ENCODE measurements around the gene RAMP3. TPM values are rescaled to one million over a fixed set of nuclear protein-coding genes. Genes with fewer than 3 reads are reported as not detected.
"Not testable (repeated sequence)": the region's sequence is repeated elsewhere in the genome, so short reads cannot be mapped to it uniquely, and the experiment has no call there.

Gene RAMP3
- total RNA-seq, 1 donor from 2014 or later, result 5.7 TPM

DNA sequence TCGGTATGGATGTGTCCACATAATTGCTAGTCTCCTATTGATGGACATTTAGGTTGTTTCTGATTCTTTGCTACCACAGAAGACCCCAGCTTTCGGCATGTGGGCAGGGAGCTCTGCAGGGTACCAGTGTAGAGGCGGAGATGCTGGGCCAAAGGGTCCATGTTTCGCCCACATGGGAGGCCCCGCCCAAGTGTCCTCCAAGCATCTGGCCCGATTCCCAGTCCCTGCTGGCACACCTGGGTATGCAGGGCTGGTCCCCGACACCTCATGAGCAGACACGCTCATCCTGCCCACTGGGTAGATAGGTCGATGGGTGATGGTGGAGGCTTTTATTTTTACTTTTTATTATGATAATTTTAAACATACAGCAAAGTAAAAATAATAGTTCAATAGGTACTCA is 26.7 kb upstream of the RAMP3 start:
- no peak for FAIRE-seq

DNA sequence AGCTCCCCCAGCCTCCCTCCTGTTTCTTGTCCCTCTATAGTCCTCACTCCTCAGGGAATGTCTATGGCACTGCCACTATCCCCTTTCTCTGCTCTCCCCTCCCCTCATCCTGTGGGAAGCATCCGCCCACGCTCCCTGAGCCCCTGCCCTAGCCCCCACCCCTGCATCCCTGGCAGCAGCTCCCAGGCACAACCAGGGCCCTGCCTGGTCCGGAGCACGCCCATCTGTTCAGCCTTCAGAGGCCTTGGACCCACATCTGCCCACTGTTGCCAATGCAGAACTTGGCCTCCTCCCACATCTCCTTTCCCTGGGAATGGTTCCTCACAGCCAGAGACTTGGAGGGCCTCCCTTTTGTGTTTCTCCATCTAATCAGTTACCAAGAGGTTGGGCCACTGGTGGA is 25.7 kb upstream of the RAMP3 start:
- no peak for FAIRE-seq
- no peak for DNase-seq (ENCODE audit: low spot score in 2 of 2)

More for the DNA sequence above, 26.7 kb upstream of the RAMP3 start:
- DNase-seq (ENCODE audit: low spot score in 2 of 2), result no peak

DNA sequence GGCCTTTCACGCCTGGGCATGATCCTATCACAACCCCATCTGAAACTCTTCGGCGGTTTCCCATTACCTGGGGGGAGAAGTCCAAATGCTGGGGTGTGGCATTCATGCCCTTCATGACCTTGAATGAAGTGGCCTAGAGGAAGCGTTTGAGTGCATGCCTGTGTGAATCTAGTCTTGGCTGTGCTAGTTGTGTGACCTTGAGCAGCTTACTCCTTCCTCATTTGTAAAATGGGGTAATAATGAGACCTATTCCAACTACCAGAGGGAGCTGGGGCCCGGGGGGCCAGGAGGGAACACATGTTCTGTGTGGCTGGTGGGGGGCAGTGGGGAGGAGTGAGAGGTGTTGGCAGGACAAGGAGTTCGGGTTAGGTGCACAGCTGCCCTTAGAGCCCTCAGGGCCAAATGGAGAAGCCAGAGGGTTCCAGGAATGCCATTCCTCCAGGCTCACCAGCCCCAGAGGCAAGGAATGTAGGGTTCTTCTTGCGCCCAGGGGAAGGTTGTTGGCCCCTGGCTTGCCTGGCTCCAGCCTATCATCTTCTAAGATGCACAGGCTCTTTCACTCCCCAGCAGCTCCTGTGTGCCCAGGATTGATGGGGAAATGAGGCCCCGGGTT is 24.8 kb upstream of the RAMP3 start:
- no peak for DNase-seq (ENCODE audit: low spot score in 2 of 2)
- FAIRE-seq, result no peak

DNA sequence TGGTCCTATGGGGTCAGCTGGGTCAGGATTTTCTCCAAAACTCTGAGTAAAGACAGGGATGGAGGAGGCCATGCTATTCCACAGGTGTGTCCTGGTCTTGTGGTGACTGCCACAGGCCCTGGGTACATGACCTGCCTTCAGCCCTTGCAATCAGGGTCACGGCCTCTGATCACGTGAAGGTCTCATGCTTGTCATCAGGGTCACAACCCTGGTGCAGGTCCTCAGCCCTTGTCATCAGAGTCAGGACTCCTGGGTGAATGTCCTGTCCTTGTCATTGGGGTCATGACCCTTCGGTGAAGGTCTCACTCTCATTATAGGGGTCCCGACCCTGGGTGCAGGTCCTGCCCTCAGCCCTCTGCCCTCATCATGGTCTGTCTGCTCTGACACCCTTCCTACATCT is 24.2 kb upstream of the RAMP3 start:
- no peak for FAIRE-seq

DNA sequence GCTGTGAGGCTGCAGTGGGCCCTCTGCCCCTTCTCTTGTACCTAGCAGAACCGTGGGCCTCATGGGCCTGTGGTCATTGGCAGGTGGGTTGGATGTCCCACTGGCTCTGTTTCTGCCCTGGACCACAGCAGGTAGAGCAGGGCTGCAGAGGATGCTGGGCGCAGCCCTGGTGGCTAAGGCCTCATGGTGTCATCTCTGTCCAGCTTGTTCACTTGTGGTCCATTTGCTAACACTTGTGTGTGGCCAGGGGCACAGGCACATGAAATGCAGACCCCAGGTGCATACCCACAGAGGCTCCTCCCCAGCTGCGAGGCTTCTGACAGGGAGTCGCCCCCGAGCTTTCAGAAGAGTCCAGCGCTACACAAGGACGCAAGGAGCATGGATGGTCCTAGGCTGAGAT is 23.7 kb upstream of the RAMP3 start:
- no peak for DNase-seq (ENCODE audit: low spot score in 2 of 2)
- FAIRE-seq, result no peak

More for the DNA sequence above, 24.2 kb upstream of the RAMP3 start:
- DNase-seq (ENCODE audit: low spot score in 2 of 2), result no peak

DNA sequence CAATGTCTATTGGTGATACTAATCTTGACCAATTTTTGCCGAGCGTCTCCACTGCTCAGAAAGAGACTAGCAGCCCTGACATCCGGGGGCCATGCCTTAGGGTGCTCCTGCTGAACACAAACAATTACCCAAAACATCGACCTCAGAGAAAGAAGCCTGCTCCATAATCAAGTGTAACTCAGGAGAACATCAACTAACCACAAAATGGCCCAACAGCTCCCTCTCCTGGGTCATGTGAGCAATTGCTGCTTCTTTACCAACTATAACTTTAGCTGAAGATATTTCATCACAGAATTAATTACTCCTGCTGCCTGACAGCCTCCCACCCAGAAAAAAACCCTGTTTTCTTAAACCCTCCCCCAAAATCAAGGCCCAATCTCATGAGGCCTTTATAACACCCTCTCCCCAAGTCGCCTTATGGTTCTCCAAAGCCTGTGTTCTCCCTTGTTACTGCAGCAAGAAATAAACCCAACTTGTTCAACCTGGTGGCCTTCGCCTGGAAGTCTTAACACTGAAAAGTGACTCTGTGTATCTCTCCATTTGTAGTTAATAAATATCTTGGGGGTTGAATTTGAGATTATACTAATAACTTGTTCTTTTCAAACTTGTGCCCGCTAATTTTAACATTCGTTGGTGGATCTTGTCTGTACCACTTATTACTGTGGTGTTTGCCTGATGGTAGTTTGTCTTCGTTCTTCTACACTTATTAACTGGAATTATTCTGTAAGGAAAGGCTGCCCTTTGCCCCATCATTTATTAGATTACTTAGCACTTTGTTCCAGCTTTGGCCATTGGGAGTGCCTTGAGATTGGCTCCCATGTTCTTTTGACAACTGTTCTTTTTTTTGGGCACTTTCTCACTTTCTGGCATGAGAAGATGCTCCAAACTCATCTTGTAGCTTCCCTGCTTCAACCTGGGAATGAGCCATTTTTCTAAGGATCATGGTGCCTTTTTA is 21.2 kb upstream of the RAMP3 start:
- no peak for FAIRE-seq
- DNase-seq (ENCODE audit: low spot score in 2 of 2), result peak; percentile 74 to 85

DNA sequence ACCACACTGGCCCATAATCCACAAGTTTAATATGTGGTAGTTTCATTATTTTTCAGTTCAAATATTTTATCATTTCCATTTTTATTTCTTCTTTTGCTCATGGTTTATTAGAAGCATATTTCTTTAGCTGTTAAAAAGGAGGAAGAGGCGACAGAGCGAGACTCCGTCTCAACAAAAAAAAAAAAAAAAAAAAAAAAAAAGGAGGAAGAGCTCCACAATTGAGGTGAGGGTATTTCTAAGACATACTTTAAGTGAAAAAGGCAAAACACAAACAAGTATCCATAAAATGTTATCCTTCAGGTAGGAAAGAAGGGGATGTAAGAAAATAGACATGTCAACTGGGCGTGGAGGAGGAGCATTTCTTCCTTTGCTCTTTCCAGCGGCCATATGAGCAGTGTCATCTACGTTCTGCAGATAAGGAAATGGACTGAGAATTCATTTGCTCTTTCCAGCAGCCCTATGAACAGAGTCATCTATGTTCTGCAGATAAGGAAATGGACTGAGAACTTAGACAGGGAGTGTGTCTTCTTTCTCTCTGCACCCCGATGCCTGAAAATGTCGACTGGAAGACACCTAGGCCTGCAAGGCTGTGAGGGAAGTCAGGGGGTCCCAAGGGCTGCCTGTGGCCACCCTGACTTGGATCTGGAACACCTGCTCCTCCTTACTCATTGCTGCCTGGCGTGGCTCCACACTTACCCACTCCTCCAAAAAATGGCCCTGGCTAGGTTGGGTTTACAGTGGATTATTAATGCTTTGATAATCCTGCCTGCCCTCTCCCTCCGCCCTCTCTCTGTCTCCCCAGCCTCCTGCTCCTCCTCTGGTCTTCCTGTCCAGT is 18.9 kb upstream of the RAMP3 start:
- DNase-seq (ENCODE audit: low spot score in 2 of 2) (no peak), FAIRE-seq (no peak)

DNA sequence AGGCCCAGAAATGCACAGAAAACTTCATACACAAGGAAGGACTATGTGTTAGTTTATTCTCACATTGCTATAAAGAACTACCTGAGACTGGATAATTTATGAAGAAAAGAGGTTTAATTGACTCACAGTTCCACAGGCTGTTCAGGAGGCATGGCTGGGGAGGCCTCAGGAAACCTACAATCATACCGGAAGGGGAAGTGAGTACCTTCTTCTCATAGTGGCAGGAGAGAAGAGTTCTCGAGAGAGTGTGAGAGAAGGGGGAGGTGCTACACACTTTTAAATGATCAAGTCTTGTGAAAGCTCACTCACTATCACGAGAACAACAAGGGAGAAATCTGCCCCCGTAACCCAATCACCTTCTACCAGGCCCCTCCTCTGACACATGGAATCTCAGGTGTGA is 16.8 kb upstream of the RAMP3 start:
- FAIRE-seq, result no peak
- DNase-seq (ENCODE audit: low spot score in 2 of 2), result no peak

DNA sequence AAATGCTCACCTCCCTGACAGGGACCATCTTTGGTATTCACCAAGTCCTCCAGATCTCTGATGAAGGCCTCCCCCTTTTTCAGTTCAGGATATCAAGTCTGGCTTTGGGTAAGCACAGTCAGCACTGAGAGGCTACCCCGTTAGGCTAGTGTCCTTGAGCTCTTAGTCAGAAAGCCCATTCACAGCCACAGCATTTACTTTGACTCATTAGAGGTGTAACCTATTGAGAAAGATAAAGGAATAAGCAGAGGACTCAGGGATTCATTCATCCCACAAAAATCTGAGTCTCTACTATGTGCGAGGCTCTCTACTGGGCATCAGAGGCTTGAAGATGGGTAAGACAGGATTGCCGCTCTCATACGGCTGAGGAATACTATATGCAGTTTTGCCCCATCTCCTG is 14.0 kb upstream of the RAMP3 start:
- FAIRE-seq (no peak), DNase-seq (ENCODE audit: low spot score in 2 of 2) (no peak)

DNA sequence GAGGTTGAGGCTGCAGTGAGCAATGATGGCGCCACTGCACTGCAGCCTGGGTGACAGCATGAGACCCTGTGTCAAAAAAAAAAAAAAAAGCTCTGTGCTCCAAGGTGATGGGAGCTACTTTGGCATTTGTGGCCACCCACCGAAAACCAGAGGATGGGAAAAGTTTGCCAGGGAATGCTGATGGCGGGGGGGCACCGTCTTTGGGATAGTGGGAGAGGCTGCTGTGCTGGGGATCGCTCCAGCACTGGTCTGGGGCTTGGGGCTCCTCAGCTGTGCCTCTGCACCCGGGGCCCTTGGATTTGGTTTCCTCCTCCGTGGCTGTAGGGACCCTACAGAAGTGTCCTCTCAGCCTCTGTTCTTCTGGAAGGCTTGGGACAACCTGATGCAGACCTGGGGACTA is 11.7 kb upstream of the RAMP3 start:
- FAIRE-seq (no peak), DNase-seq (ENCODE audit: low spot score in 2 of 2) (no peak)

DNA sequence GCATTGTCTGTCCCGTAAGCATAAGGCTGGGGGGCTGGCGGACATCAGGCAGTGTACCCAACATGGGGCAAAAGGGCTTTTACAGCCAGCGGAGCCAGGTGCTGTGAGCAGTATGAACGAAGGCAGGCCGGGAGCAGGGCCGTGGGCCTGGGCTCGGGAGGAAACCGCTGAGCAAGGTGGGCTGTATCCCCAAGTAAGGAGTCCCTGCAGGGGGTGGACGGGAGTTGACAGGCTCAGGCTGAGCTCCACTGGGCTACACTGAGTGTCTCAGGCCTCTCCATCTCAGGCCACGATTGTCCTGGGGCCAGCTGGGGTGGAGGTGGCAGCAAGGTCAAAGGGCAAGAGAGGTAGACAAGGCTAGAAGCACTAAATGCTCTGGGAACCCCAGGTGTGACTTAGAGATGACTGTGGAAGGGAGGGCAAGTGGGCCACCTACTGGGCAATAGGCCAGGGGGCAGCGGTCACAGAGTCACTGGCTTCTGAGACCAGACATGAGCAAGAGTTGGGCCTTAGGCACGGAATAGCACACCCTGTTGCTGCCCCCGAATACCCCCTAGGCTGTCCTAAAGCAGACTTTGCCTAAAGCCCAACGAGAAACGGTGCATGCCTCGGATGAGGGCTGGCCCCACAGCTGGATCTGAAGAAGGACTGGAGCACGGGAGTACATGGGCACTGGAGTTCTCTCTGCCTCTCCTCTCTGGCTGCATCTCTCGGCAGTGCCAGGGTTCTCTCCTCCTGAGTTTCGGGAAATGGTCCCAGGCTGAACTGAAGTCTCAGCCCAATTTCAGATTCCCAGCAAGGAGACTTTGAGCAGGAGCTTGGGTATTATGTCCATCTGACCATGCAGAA is 10.8 kb upstream of the RAMP3 start:
- FAIRE-seq, result no peak
- no peak for DNase-seq (ENCODE audit: low spot score in 2 of 2)

DNA sequence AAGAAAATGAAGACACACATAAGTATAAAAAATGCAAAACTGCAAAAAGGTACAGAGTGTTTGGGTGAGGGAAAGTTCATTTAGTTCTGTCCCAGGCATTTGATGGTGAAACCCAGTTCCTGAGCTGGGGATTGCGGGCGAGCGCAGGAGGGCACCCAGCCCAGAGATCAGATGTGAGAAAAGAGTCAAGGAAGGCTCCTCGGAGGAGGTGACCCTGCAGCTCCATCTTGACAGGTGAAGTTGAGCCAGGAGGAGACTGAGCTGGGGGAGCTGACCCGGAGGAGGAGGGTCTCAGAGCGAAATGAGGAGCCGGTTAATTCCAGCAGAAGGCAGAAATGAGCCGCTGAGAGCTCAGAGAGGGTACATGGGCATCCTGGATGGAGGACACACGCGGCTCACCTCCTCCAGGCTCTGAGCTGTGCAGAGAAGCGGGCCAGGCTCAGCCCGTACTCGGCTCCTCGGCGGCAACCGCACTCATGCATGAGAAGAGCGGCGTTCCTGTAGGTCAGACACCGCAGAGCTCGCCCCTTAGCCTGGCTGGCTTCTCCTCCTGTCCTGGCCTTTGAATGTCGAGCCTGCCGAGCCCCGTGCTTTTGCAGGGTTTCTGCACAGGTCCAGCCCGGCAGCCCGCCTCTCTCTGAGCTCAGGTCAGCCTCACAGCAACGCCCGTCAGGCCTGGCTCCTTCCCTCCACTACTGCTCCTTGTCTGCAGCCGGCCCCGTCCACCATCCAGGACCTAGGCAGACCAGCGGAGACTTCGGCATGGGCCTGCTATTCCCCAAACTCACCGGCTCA is 9.5 kb upstream of the RAMP3 start:
- FAIRE-seq (no peak), DNase-seq (ENCODE audit: low spot score in 2 of 2) (no peak)

DNA sequence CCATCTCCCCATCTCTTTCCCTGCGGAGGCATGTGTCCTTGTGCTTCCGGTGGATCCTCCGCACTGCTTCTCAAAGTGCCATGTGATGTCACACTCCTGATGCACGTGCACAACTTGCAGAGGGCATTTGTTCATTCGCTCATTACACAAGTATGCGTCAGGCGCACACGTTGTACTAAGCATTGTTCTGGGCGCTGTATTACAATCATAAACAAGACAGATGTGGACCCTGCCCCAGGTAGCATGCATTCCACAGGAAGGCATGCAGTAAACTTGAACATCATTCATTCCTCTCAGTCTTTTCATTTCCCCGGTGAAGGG is 9.0 kb upstream of the RAMP3 start:
- DNase-seq (ENCODE audit: low spot score in 2 of 2), result no peak
- no peak for FAIRE-seq

DNA sequence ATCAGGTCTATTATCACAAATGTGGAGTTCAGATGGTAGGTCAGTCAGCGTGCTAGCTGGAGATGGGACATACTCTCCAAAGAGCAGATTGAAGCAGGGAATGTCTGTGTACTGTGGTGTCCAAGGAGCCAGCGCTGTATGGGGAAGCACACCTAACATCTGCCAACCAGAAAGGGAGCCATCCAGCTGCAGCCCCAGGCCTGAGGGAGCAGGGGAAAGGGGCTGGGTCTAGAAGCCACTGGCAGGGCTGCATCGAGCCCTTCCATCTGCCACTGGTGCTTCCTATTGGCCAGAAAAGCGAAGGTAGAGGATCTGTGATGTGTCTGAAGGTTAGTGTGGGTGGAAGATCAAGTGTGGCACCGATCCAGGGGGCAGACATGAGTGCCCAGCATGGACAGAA is 8.0 kb upstream of the RAMP3 start:
- DNase-seq (ENCODE audit: low spot score in 2 of 2), result no peak
- FAIRE-seq, result no peak

DNA sequence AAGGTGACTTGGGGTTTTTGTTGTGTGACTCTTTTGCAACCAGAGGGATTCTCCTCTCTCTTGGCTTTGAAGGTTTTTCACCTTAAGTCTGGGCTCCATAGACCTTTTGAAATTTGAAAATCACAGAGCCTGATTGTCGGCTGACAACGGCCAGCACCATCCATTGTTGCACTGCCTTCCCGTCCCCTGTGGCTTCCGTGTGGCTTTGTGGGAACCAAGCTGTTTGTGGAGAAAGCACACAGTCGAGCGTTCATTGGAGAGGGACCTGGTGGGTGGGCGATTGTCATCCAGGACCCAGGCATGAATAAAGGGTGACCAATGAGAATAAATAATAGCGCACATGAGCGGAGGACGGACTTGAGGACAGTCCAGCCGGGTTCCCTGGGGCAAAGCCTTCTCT is 7.4 kb upstream of the RAMP3 start:
- FAIRE-seq, result no peak
- DNase-seq (ENCODE audit: low spot score in 2 of 2), result no peak

DNA sequence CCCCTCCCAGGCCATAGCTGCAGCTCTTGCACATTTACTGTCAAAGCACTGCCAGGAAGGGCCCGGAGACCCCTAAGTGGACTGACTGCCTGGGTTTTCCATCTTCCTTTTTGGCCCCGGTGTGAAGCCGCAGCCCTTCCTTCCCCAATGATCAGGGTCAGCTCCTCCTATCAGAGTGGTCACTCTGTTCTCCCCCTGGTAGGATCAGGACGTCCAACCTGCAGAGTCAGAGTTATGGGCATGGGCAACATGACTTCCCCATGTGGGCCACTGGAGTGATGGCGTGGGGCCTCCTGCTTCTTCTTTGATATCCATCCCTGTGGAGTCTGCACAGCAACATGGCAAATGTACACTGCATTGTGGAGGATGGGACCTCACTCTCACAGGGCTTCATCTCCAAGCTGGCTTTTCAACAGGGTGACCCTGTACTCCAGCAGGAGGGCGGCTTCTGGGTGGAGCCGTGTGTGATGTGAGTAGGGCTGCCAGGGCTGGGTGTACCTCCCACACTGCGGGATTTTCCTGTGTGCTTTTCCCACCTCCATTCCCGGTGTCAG is 6.4 kb upstream of the RAMP3 start:
- FAIRE-seq (no peak), DNase-seq (ENCODE audit: low spot score in 2 of 2) (no peak)

DNA sequence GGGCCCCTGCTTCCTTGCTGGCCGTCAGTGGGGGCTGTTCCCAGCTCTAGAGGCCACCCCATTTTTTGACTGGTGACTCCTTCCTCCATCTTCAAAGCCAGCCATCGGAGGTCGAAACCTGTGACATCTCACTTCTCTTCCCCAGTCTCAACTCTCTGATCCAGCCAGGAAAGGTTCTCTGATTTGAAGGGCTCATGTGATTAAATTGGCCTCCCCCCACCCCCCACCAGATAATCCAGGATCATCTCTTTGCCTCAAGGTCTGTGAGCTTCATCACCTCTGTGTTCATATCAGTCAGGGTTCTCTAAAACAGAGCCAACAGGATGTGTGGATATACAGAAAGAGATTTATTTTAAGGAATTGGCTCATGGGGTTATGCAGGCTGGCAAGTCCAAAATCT is 5.6 kb upstream of the RAMP3 start:
- DNase-seq (ENCODE audit: low spot score in 2 of 2), result no peak
- no peak for FAIRE-seq

DNA sequence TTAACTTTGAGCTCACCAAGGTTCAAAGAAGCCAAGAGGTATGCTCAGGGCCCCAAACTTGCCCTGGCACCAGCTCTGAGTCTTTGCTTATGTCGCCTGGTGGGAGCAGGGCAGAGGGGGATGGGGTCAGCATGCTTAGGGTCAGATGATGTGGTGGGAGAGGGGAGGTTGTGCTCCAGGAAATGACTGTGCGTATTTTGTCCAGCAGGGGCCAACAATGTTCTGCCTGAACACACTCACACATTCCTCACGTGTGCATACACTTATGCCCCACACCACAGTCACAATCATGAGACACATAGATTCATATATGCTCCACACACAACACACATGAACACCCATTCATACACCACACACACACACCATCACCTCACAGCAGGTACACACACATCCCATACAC is 4.4 kb upstream of the RAMP3 start:
- no peak for DNase-seq (ENCODE audit: low spot score in 2 of 2)

DNA sequence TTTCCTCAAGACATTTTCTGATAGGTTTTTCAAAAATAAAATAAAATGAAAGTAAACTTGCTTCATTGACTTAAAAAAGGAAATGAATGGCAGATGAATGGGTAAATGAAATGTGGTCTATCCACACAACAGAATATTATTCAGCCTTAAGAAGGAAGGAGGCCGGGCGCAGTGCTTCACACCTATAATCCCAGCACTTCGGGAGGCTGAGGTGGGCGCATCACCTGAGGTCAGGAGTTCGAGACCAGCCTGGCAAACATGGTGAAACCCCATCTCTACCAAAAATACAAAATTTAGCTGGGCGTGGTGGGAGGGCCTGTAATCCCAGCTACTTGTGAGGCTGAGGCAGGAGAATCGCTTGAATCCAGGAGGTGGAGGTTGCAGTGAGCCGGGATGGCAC is 3.7 kb upstream of the RAMP3 start:
- FAIRE-seq, result not testable (repeated sequence)

More for the DNA sequence above, 4.4 kb upstream of the RAMP3 start:
- no peak for FAIRE-seq

More for the DNA sequence above, 3.7 kb upstream of the RAMP3 start:
- not testable (repeated sequence) for DNase-seq (ENCODE audit: low spot score in 2 of 2)

All from frontal cortex (tissue), 4 donors.